ENCODE measurements around the gene OSBPL5. TPM values are rescaled to one million over a fixed set of nuclear protein-coding genes. Genes with fewer than 3 reads are reported as not detected.

The OSBPL5 gene
- total RNA-seq, 1 donor from 2014 or later, result 1.6 TPM

DNA sequence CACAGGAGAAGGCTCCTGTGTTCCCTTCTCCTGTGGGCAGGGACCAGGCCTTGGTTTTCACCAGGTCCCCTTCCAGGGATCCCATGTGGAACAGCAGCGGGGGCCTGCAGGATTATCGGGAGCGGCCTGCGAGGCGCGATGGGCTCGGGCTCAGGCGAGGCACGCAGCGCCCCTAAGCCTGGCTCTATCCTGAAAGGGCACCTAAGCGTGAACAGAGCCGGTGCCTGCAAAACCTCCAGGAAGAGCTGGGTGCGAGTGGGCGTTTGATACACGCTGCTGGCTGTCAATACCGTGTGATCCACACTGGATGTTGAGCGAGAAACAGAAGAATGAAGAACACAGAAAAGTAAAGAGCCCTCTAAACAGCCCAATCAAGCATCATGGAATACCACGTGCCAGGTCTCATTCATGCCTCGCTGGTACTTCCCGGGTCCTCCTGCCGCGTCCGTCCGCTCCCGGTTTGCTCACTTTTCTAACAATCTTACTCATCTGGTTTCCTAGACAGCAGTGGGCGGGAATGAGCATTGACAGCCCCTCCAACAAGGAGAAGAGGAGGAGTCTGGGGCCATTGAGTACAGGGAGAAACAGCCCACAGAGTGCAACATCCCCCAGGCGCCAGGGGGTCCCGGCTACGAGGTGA lies 12.5 kb downstream of the OSBPL5 start:
- DNase-seq (ENCODE audit: low spot score), result no peak
- H3K9me3 Mint-ChIP-seq, result no peaks in the 10 kb centered on the region
- peaks cover 2% of the 10 kb centered on the region for H3K27me3 Mint-ChIP-seq (ENCODE audit: insufficient read depth)
- intact Hi-C loops (cut with micrococcal nuclease), result no loop called here
- H3K4me3 Mint-ChIP-seq, result no peak overlapping the region
- no peaks in the 10 kb centered on the region for H3K36me3 Mint-ChIP-seq (ENCODE audit: low read depth)
- H3K27ac Mint-ChIP-seq, result no peak overlapping the region
- H3K4me1 Mint-ChIP-seq (ENCODE audit: low read depth), result no peaks in the 10 kb centered on the region

DNA sequence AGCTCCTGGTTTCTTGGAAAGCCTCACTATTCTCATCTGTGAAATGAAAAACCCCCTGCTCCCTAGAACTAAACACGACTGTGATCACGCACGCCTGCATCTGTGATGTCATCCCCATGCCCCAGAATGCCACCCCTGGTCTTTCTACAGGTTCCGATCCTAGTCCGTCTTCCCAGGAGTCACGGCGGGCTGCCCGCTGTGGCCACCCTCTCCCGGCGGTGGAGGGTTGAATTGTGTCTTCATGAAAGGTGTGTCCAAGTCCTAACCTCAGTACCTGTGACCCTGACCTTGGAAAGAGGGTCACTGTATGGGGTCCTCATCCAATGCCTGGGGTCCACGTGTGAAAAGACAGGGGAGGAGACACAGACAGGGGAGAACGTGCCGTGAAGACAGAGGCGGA lies 14.4 kb downstream of the OSBPL5 start:
- Mint-ChIP-seq H3K9me3 (no peaks in the 10 kb centered on the region), H3K4me3 (no peak overlapping the region), H3K27ac (no peak overlapping the region), H3K36me3 (ENCODE audit: low read depth) (no peaks in the 10 kb centered on the region), H3K4me1 (ENCODE audit: low read depth) (no peaks in the 10 kb centered on the region), H3K27me3 (ENCODE audit: insufficient read depth) (no peaks in the 10 kb centered on the region)
- DNase-seq (ENCODE audit: low spot score), result no peak
- intact Hi-C loops (cut with micrococcal nuclease), result no loop called here

DNA sequence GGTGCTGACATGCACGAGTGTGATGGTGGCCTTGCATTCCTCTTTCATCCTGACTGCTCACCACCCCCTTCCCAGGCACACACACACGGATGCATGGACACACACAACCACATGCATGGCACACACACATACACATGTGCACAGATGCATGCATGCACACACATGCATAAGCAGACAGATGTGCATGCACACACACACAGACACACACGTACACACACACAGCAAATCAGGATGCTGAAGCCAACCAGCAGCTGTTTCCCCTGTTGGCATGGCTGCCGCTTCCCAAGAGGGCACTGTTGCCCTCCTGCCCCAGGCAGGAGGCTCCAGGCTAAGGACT lies 15.3 kb downstream of the OSBPL5 start:
- Mint-ChIP-seq H3K4me3 (no peak overlapping the region), H3K27ac (no peak overlapping the region), H3K4me1 (ENCODE audit: low read depth) (no peaks in the 10 kb centered on the region), H3K36me3 (ENCODE audit: low read depth) (no peaks in the 10 kb centered on the region), H3K27me3 (ENCODE audit: insufficient read depth) (no peaks in the 10 kb centered on the region), H3K9me3 (no peaks in the 10 kb centered on the region)
- intact Hi-C loops (cut with micrococcal nuclease), result no loop called here
- no peak for DNase-seq (ENCODE audit: low spot score)

- H3K36me3 Mint-ChIP-seq (ENCODE audit: low read depth), result no peaks in the 10 kb centered on the region
- H3K27me3 Mint-ChIP-seq (ENCODE audit: insufficient read depth), result no peaks in the 10 kb centered on the region
- H3K4me1 Mint-ChIP-seq (ENCODE audit: low read depth), result no peaks in the 10 kb centered on the region
- no peak overlapping the region for H3K4me3 Mint-ChIP-seq
- DNase-seq (ENCODE audit: low spot score), result no peak
- H3K27ac Mint-ChIP-seq, result no peak overlapping the region
- intact Hi-C loops (cut with micrococcal nuclease), result no loop called here
- no peaks in the 10 kb centered on the region for H3K9me3 Mint-ChIP-seq
Measured at GRCh38 chr11:3148990-3149851, 15.9 kb downstream of the OSBPL5 start.

DNA sequence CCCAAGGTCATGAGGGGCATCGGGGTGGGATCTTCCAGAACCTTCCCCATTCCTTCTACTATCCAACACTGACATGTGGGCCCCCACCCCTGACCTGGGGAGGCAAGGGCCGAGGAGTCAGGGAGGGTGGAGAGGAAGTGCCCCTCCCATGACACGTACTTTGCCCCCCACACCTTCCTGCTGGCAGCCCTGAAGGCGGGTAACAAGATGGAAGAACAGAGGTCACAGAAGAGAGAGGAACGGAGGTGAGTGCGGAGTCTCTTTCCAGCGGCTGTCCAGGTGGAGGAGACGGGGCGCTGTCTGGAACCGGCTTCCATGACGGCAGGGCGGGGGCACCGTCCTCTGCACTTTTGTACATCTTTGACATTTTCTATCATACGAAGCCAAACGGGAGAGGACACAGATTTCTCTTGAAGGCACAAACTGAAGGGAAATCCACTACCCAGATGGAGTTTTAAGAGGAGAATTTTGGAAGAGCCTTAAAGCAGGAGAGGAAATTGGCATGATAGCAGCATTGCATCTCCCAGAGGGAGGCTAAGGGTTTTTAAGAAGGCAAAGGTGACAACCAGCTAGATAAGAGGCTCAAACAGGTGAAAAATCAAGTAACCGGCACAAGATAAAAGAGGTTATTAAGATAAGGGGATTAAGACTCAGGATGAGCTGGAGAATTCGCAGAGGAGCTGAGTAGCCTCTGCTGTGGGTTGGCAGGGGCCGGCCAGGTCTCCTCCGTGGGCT lies 16.7 kb downstream of the OSBPL5 start:
- no peaks in the 10 kb centered on the region for H3K36me3 Mint-ChIP-seq (ENCODE audit: low read depth)
- no peak overlapping the region for H3K27ac Mint-ChIP-seq
- H3K4me1 Mint-ChIP-seq (ENCODE audit: low read depth), result no peaks in the 10 kb centered on the region
- intact Hi-C loops (cut with micrococcal nuclease), result no loop called here
- H3K9me3 Mint-ChIP-seq, result no peaks in the 10 kb centered on the region
- no peak overlapping the region for H3K4me3 Mint-ChIP-seq
- DNase-seq (ENCODE audit: low spot score), result no peak
- no peaks in the 10 kb centered on the region for H3K27me3 Mint-ChIP-seq (ENCODE audit: insufficient read depth)

GRCh38 chr11:3147626-3148025 lies 17.5 kb downstream of the OSBPL5 start:
- Mint-ChIP-seq H3K27ac (no peak overlapping the region), H3K9me3 (no peaks in the 10 kb centered on the region), H3K4me1 (ENCODE audit: low read depth) (no peaks in the 10 kb centered on the region), H3K27me3 (ENCODE audit: insufficient read depth) (no peaks in the 10 kb centered on the region), H3K36me3 (ENCODE audit: low read depth) (no peaks in the 10 kb centered on the region), H3K4me3 (no peak overlapping the region)
- no peak for DNase-seq (ENCODE audit: low spot score)
- intact Hi-C loops (cut with micrococcal nuclease), result no loop called here

DNA sequence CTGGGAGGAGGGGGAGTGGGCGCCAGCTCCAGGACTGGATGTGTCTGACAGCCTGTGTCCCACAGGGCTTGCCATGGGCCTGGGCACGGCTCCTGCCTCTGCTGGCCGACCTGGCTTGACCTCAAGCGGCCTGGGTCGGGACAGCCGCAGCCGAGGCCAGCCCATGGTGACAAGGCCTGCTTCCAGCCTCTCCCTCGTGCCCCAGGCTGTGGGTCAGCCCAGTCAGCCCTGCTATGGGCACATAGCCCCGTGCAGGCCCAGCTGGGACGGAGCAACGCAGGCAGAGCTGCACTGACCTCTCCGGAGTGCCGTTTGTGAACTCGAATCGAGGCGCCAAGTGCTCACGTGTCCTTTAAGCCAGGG lies 17.9 kb downstream of the OSBPL5 start:
- Mint-ChIP-seq H3K27me3 (ENCODE audit: insufficient read depth) (no peaks in the 10 kb centered on the region), H3K36me3 (ENCODE audit: low read depth) (no peaks in the 10 kb centered on the region), H3K9me3 (no peaks in the 10 kb centered on the region), H3K4me3 (no peak overlapping the region), H3K4me1 (ENCODE audit: low read depth) (no peaks in the 10 kb centered on the region), H3K27ac (no peak overlapping the region)
- no peak for DNase-seq (ENCODE audit: low spot score)
- intact Hi-C loops (cut with micrococcal nuclease), result no loop called here

GRCh38 chr11:3146612-3147256 lies 18.4 kb downstream of the OSBPL5 start:
- H3K36me3 Mint-ChIP-seq (ENCODE audit: low read depth), result no peaks in the 10 kb centered on the region
- DNase-seq (ENCODE audit: low spot score), result no peak
- no peaks in the 10 kb centered on the region for H3K4me1 Mint-ChIP-seq (ENCODE audit: low read depth)
- H3K4me3 Mint-ChIP-seq, result no peak overlapping the region
- H3K9me3 Mint-ChIP-seq, result no peaks in the 10 kb centered on the region
- intact Hi-C loops (cut with micrococcal nuclease), result no loop called here
- H3K27me3 Mint-ChIP-seq (ENCODE audit: insufficient read depth), result no peaks in the 10 kb centered on the region
- H3K27ac Mint-ChIP-seq, result no peak overlapping the region

GRCh38 chr11:3145206-3145520 lies 19.9 kb downstream of the OSBPL5 start:
- no peak for DNase-seq (ENCODE audit: low spot score)
- intact Hi-C loops (cut with micrococcal nuclease), result no loop called here
- Mint-ChIP-seq H3K27ac (no peak overlapping the region), H3K4me3 (no peak overlapping the region), H3K36me3 (ENCODE audit: low read depth) (no peaks in the 10 kb centered on the region), H3K27me3 (ENCODE audit: insufficient read depth) (no peaks in the 10 kb centered on the region), H3K9me3 (no peaks in the 10 kb centered on the region), H3K4me1 (ENCODE audit: low read depth) (no peaks in the 10 kb centered on the region)

DNA sequence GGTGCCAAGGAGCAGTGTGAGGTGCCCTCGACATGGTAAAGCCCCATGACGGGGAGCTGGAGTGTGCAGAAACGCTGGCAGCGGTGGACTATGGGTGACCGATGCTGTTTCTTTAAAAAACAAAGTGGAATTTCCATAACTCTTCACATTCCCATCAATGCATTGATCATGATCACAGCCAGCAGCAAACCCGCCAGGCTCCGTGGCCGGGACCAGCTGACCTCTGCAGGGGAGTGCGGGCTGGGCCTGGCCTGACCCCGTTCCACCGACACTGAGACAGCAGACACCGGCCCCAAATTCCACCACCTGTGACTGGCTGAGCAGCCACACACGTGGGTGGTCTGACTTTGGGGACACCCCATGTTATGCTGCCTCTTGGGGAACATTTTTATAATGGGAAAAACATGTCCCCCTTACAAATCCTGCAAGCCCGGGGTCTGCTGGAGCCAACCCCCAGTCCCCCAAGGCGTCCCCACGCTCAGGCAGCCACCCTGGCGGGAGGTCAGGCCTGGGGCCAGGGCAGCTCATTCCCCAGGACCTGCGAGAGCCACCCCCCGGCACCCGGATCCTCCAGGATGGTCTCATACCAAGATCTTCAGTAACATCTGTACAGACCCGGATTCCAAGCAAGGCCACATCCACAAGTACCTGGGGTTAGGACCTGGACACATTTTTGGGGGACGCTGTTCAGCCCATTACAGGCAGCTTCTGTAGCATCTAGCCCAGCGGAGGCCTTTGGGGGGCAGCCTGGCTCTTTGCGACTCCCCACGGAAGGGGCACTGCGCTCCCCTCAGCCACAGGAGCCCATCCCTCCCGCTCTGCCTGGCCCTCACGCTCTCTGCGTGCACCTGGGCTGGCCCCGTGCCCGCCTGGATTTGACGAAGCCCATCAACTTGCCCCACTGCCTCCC lies 20.6 kb downstream of the OSBPL5 start:
- H3K4me3 Mint-ChIP-seq, result no peak overlapping the region
- H3K9me3 Mint-ChIP-seq, result no peaks in the 10 kb centered on the region
- no peak for DNase-seq (ENCODE audit: low spot score)
- no peaks in the 10 kb centered on the region for H3K27me3 Mint-ChIP-seq (ENCODE audit: insufficient read depth)
- no peaks in the 10 kb centered on the region for H3K36me3 Mint-ChIP-seq (ENCODE audit: low read depth)
- H3K4me1 Mint-ChIP-seq (ENCODE audit: low read depth), result no peaks in the 10 kb centered on the region
- H3K27ac Mint-ChIP-seq, result no peak overlapping the region
- intact Hi-C loops (cut with micrococcal nuclease), result no loop called here

- intact Hi-C loops (cut with micrococcal nuclease), result no loop called here
- DNase-seq (ENCODE audit: low spot score), result no peak
- Mint-ChIP-seq H3K36me3 (ENCODE audit: low read depth) (no peaks in the 10 kb centered on the region), H3K27ac (no peak overlapping the region), H3K4me1 (ENCODE audit: low read depth) (no peaks in the 10 kb centered on the region), H3K9me3 (no peaks in the 10 kb centered on the region), H3K4me3 (no peak overlapping the region), H3K27me3 (ENCODE audit: insufficient read depth) (no peaks in the 10 kb centered on the region)
Measured at GRCh38 chr11:3143136-3143880, 21.8 kb downstream of the OSBPL5 start.

DNA sequence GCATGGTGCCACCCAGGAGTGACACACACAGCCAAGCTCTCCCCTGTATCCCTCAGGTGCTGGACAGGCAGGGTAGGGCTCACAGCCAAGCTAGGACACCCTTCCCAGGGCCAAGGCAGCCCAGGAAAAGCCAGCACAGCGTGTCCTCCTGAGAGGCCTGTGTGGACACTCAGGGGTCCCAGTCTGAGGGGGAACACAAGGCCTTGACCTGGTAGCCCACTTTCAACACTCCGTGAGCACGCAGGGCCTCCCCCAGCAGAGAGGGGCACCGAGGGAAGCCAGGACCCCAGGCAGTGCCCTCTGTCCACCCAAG lies 24.9 kb downstream of the OSBPL5 start:
- H3K4me1 Mint-ChIP-seq (ENCODE audit: low read depth), result no peaks in the 10 kb centered on the region
- no peak overlapping the region for H3K27ac Mint-ChIP-seq
- H3K36me3 Mint-ChIP-seq (ENCODE audit: low read depth), result no peaks in the 10 kb centered on the region
- no peaks in the 10 kb centered on the region for H3K27me3 Mint-ChIP-seq (ENCODE audit: insufficient read depth)
- no peak overlapping the region for H3K4me3 Mint-ChIP-seq
- no peak for DNase-seq (ENCODE audit: low spot score)
- intact Hi-C loops (cut with micrococcal nuclease), result no loop called here
- no peaks in the 10 kb centered on the region for H3K9me3 Mint-ChIP-seq

Data from activated T-helper 1 cell treated with anti-CD3 and anti-CD28 coated beads, Interleukin-12 subunit alpha, Interleukin-12 subunit beta, Interleukin-2, Interleukin-4 antibody, amounts not matched to agents 30 ng/mL and 10 ng/mL and 1 ng/mL, durations not matched to agents 14 hours and 24 hours and 36 hours (primary cell).